Kidney epithelial cell (primary cell): ENCODE results near the gene SORBS1. TPM values are rescaled to one million over a fixed set of nuclear protein-coding genes. Genes with fewer than 3 reads are reported as not detected.

ENCODE experiments used
- DNase-seq: peaks from one replicate; pipeline ENCODE4 v3.0.0-alpha.2; 2010; ENCODE audit warnings: low read depth
- H3K27me3 ChIP-seq: 2 replicates; pipeline ENCODE4 v1.6.0; 2011; ENCODE audit warnings: low read length; ENCODE audit not compliant: control insufficient read depth, insufficient read depth
- H3K36me3 ChIP-seq: 2 replicates; pipeline ENCODE4 v1.5.1; 2011; ENCODE audit warnings: low read length; ENCODE audit not compliant: control insufficient read depth, insufficient read depth
- H3K4me3 ChIP-seq: 2 replicates; pipeline ENCODE4 v1.5.1; 2011; ENCODE audit warnings: low read depth, mild to moderate bottlenecking, control low read depth, low read length
- CTCF ChIP-seq: IDR thresholded peaks from 2 replicates; pipeline ENCODE4 v1.5.1; 2011; ENCODE audit warnings: mild to moderate bottlenecking, moderate library complexity, low read length, control low read depth, inconsistent platforms; ENCODE audit not compliant: insufficient read depth, poor library complexity, severe bottlenecking
- total RNA-seq: library from RNA; depleted of rRNA; stranded (reverse); fragments of >200 nt; gene quantifications from 2 replicates; pipeline ENCODE4 v1.2.3, GENCODE V29; 2015

The SORBS1 gene
- total RNA-seq, 1 donor from 2014 or later = 4.9 TPM

- TF ChIP-seq CTCF = no peak
- H3K36me3 ChIP-seq = no peaks in the 10 kb centered on the region
- peak; percentile 18 for DNase-seq
Observed at GRCh38 chr10:95480901-95481491, 80.2 kb downstream of the SORBS1 start.

GRCh38 chr10:95480102-95480900 is 80.9 kb downstream of the SORBS1 start:
- no peak for TF ChIP-seq CTCF
- no peaks in the 10 kb centered on the region for H3K36me3 ChIP-seq
- no peak overlapping the region for H3K4me3 ChIP-seq
- H3K27me3 ChIP-seq = no peaks in the 10 kb centered on the region
- no peak for DNase-seq

More at GRCh38 chr10:95480901-95481491, 80.2 kb downstream of the SORBS1 start:
- no peaks in the 10 kb centered on the region for H3K27me3 ChIP-seq
- H3K4me3 ChIP-seq = no peak overlapping the region

- Histone ChIP-seq H3K36me3 (no peaks in the 10 kb centered on the region), H3K27me3 (no peaks in the 10 kb centered on the region), H3K4me3 (no peak overlapping the region)
- no peak for TF ChIP-seq CTCF
- DNase-seq = no peak
Observed at GRCh38 chr10:95478935-95479334, 82.2 kb downstream of the SORBS1 start.

GRCh38 chr10:95478185-95478584 is 83.0 kb downstream of the SORBS1 start:
- TF ChIP-seq CTCF = no peak
- DNase-seq = no peak
- H3K27me3 ChIP-seq = no peaks in the 10 kb centered on the region
- H3K4me3 ChIP-seq = no peak overlapping the region
- H3K36me3 ChIP-seq = no peaks in the 10 kb centered on the region

GRCh38 chr10:95477175-95477520 is 84.0 kb downstream of the SORBS1 start:
- no peak for DNase-seq
- Histone ChIP-seq H3K27me3 (no peaks in the 10 kb centered on the region), H3K4me3 (no peak overlapping the region), H3K36me3 (no peaks in the 10 kb centered on the region)
- TF ChIP-seq CTCF = no peak
